ENCODE data around the gene ANAPC16. TPM values are rescaled to one million over a fixed set of nuclear protein-coding genes. Genes with fewer than 3 reads are reported as not detected.
A peak's percentile ranks its signal among the peaks of the same experiment; 100 is the strongest.
"Not testable (repeated sequence)": the region's sequence is repeated elsewhere in the genome, so short reads cannot be mapped to it uniquely, and the experiment has no call there.

Gene ANAPC16
- total RNA-seq, 1 donor from 2014 or later = 54.4 TPM

- Mint-ChIP-seq H3K36me3 (ENCODE audit: low read depth) (peaks cover 19% of the 10 kb centered on the region), H3K27me3 (ENCODE audit: low read depth) (no peaks in the 10 kb centered on the region)
- TF ChIP-seq CTCF (IDR thresholded peaks at IDR 0.05) = no peak
Observed at GRCh38 chr10:72200883-72201282, 14.9 kb upstream of the ANAPC16 start.

GRCh38 chr10:72201293-72201692, 14.5 kb upstream of the ANAPC16 start:
- Mint-ChIP-seq H3K27me3 (ENCODE audit: low read depth) (no peaks in the 10 kb centered on the region), H3K4me1 (ENCODE audit: low read depth) (no peaks in the 10 kb centered on the region), H3K9me3 (ENCODE audit: low read depth) (no peaks in the 10 kb centered on the region), H3K36me3 (ENCODE audit: low read depth) (peaks cover 17% of the 10 kb centered on the region), H3K27ac (ENCODE audit: unreplicated experiment) (no peak overlapping the region), H3K4me3 (ENCODE audit: unreplicated experiment) (no peak overlapping the region)
- no peak for TF ChIP-seq CTCF (IDR thresholded peaks at IDR 0.05)
- no peak for DNase-seq (ENCODE audit: low spot score)

More at GRCh38 chr10:72200883-72201282, 14.9 kb upstream of the ANAPC16 start:
- Mint-ChIP-seq H3K4me3 (ENCODE audit: unreplicated experiment) (no peak overlapping the region), H3K27ac (ENCODE audit: unreplicated experiment) (no peak overlapping the region), H3K9me3 (ENCODE audit: low read depth) (no peaks in the 10 kb centered on the region), H3K4me1 (ENCODE audit: low read depth) (no peaks in the 10 kb centered on the region)
- no peak for DNase-seq (ENCODE audit: low spot score)

- no peak for DNase-seq (ENCODE audit: low spot score)
Observed at GRCh38 chr10:72204296-72204695, 11.5 kb upstream of the ANAPC16 start.

GRCh38 chr10:72204724-72205123, 11.1 kb upstream of the ANAPC16 start:
- H3K4me1 Mint-ChIP-seq (ENCODE audit: low read depth) = no peaks in the 10 kb centered on the region
- no peaks in the 10 kb centered on the region for H3K9me3 Mint-ChIP-seq (ENCODE audit: low read depth)
- TF ChIP-seq CTCF (IDR thresholded peaks at IDR 0.05) = no peak
- no peaks in the 10 kb centered on the region for H3K27me3 Mint-ChIP-seq (ENCODE audit: low read depth)
- no peak for DNase-seq (ENCODE audit: low spot score)
- H3K4me3 Mint-ChIP-seq (ENCODE audit: unreplicated experiment) = no peak overlapping the region
- peaks cover 21% of the 10 kb centered on the region for H3K36me3 Mint-ChIP-seq (ENCODE audit: low read depth)
- H3K27ac Mint-ChIP-seq (ENCODE audit: unreplicated experiment) = no peak overlapping the region

More at GRCh38 chr10:72204296-72204695, 11.5 kb upstream of the ANAPC16 start:
- no peaks in the 10 kb centered on the region for H3K27me3 Mint-ChIP-seq (ENCODE audit: low read depth)
- no peaks in the 10 kb centered on the region for H3K4me1 Mint-ChIP-seq (ENCODE audit: low read depth)
- H3K36me3 Mint-ChIP-seq (ENCODE audit: low read depth) = peaks cover 22% of the 10 kb centered on the region
- H3K4me3 Mint-ChIP-seq (ENCODE audit: unreplicated experiment) = no peak overlapping the region
- TF ChIP-seq CTCF (IDR thresholded peaks at IDR 0.05) = no peak
- H3K27ac Mint-ChIP-seq (ENCODE audit: unreplicated experiment) = peak overlapping the region; percentile 17
- H3K9me3 Mint-ChIP-seq (ENCODE audit: low read depth) = no peaks in the 10 kb centered on the region

GRCh38 chr10:72206511-72207229, 9.1 kb upstream of the ANAPC16 start:
- no peak for TF ChIP-seq CTCF (IDR thresholded peaks at IDR 0.05)
- Mint-ChIP-seq H3K27me3 (ENCODE audit: low read depth) (no peaks in the 10 kb centered on the region), H3K27ac (ENCODE audit: unreplicated experiment) (no peak overlapping the region), H3K4me1 (ENCODE audit: low read depth) (no peaks in the 10 kb centered on the region), H3K9me3 (ENCODE audit: low read depth) (no peaks in the 10 kb centered on the region), H3K36me3 (ENCODE audit: low read depth) (peaks cover 24% of the 10 kb centered on the region), H3K4me3 (ENCODE audit: unreplicated experiment) (no peak overlapping the region)
- no peak for DNase-seq (ENCODE audit: low spot score)

GRCh38 chr10:72208526-72208925, 7.3 kb upstream of the ANAPC16 start:
- H3K9me3 Mint-ChIP-seq (ENCODE audit: low read depth); DNase-seq (ENCODE audit: low spot score); H3K27ac Mint-ChIP-seq (ENCODE audit: unreplicated experiment); H3K4me3 Mint-ChIP-seq (ENCODE audit: unreplicated experiment); H3K4me1 Mint-ChIP-seq (ENCODE audit: low read depth); H3K27me3 Mint-ChIP-seq (ENCODE audit: low read depth): not testable (repeated sequence)
- H3K36me3 Mint-ChIP-seq (ENCODE audit: low read depth) = peaks cover 17% of the 10 kb centered on the region

GRCh38 chr10:72211381-72211780, 4.4 kb upstream of the ANAPC16 start:
- Mint-ChIP-seq H3K36me3 (ENCODE audit: low read depth) (peaks cover 12% of the 10 kb centered on the region), H3K4me1 (ENCODE audit: low read depth) (peaks cover 19% of the 10 kb centered on the region)
- H3K4me3 Mint-ChIP-seq (ENCODE audit: unreplicated experiment); H3K27ac Mint-ChIP-seq (ENCODE audit: unreplicated experiment); H3K9me3 Mint-ChIP-seq (ENCODE audit: low read depth); H3K27me3 Mint-ChIP-seq (ENCODE audit: low read depth); DNase-seq (ENCODE audit: low spot score): not testable (repeated sequence)

GRCh38 chr10:72211832-72212231, 4.0 kb upstream of the ANAPC16 start:
- Mint-ChIP-seq H3K4me1 (ENCODE audit: low read depth) (peaks cover 23% of the 10 kb centered on the region), H3K36me3 (ENCODE audit: low read depth) (peaks cover 12% of the 10 kb centered on the region)
- H3K27me3 Mint-ChIP-seq (ENCODE audit: low read depth); H3K4me3 Mint-ChIP-seq (ENCODE audit: unreplicated experiment); H3K9me3 Mint-ChIP-seq (ENCODE audit: low read depth); DNase-seq (ENCODE audit: low spot score); H3K27ac Mint-ChIP-seq (ENCODE audit: unreplicated experiment): not testable (repeated sequence)
